Measurements from ENCODE around the gene PDGFRB.

The PDGFRB gene

GRCh38 chr5:150073677-150074076 is 82.0 kb downstream of the PDGFRB start:
- POLR2A ChIA-PET: interaction anchor here (0.7 kb wide), 1 partner anchor 10 kb away, joined by 6 read pairs; no protein-coding TSS in a partner anchor
- H3K9me3 ChIP-seq (ENCODE audit: control insufficient read depth, insufficient read depth, low read depth, low read length): no peaks in the 10 kb centered on the region
- no peak for TF ChIP-seq RBAK (tag by site-specific recombination; IDR thresholded peaks at IDR 0.05)
- TF ChIP-seq ZNF426 (tag by site-specific recombination; IDR thresholded peaks at IDR 0.05): no peak
- TF ChIP-seq ZBTB48 (tag by site-specific recombination; IDR thresholded peaks at IDR 0.05): no peak
- TF ChIP-seq ZNF549 (tag by site-specific recombination; IDR thresholded peaks at IDR 0.05): no peak
- TF ChIP-seq, protein P1, sequence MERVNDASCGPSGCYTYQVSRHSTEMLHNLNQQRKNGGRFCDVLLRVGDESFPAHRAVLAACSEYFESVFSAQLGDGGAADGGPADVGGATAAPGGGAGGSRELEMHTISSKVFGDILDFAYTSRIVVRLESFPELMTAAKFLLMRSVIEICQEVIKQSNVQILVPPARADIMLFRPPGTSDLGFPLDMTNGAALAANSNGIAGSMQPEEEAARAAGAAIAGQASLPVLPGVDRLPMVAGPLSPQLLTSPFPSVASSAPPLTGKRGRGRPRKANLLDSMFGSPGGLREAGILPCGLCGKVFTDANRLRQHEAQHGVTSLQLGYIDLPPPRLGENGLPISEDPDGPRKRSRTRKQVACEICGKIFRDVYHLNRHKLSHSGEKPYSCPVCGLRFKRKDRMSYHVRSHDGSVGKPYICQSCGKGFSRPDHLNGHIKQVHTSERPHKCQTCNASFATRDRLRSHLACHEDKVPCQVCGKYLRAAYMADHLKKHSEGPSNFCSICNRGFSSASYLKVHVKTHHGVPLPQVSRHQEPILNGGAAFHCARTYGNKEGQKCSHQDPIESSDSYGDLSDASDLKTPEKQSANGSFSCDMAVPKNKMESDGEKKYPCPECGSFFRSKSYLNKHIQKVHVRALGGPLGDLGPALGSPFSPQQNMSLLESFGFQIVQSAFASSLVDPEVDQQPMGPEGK (tag by site-specific recombination; IDR thresholded peaks at IDR 0.05): no peak
- no peak for TF ChIP-seq EGR2 (tag by site-specific recombination; IDR thresholded peaks at IDR 0.05; ENCODE audit: low read depth)
- TF ChIP-seq ZNF76 (tag by site-specific recombination; IDR thresholded peaks at IDR 0.05; ENCODE audit: borderline replicate concordance, low read depth): no peak
- no peak for TF ChIP-seq ZFHX2 (tag by site-specific recombination; conservative IDR thresholded peaks at IDR 0.05)
- no peak for TF ChIP-seq ZNF48 (tag by site-specific recombination; IDR thresholded peaks at IDR 0.05)
- no peak for TF ChIP-seq ZNF16 (tag by site-specific recombination; IDR thresholded peaks at IDR 0.05; ENCODE audit: low read depth)
- TF ChIP-seq INSM2 (tag by site-specific recombination; IDR thresholded peaks at IDR 0.05): no peak
- TF ChIP-seq ZNF350 (tag by site-specific recombination; IDR thresholded peaks at IDR 0.05): no peak
- TF ChIP-seq ZNF585B (tag by site-specific recombination; IDR thresholded peaks at IDR 0.05): no peak
- no peak for TF ChIP-seq ZBTB7A (tag by site-specific recombination; IDR thresholded peaks at IDR 0.05; ENCODE audit: low read depth)
- TF ChIP-seq KLF17 (tag by site-specific recombination; IDR thresholded peaks at IDR 0.05): no peak
- no peak for TF ChIP-seq REPIN1 (tag by site-specific recombination; IDR thresholded peaks at IDR 0.05; ENCODE audit: low read depth)
- TF ChIP-seq, protein P2, sequence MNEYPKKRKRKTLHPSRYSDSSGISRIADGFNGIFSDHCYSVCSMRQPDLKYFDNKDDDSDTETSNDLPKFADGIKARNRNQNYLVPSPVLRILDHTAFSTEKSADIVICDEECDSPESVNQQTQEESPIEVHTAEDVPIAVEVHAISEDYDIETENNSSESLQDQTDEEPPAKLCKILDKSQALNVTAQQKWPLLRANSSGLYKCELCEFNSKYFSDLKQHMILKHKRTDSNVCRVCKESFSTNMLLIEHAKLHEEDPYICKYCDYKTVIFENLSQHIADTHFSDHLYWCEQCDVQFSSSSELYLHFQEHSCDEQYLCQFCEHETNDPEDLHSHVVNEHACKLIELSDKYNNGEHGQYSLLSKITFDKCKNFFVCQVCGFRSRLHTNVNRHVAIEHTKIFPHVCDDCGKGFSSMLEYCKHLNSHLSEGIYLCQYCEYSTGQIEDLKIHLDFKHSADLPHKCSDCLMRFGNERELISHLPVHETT (tag by site-specific recombination; IDR thresholded peaks at IDR 0.05): no peak
- TF ChIP-seq FEZF1 (tag by site-specific recombination; IDR thresholded peaks at IDR 0.05): no peak
- no peak for TF ChIP-seq ZNF555 (tag by site-specific recombination; conservative IDR thresholded peaks at IDR 0.05)
- CTCF ChIA-PET: interaction anchor here (0.7 kb wide), 2 partner anchors 36 to 173 kb away, joined by 3 to 8 read pairs; no protein-coding TSS in a partner anchor
- H3K27ac ChIP-seq (ENCODE audit: extremely low read depth, low read depth, low read length): no peak overlapping the region
- H3K36me3 ChIP-seq (ENCODE audit: control insufficient read depth in 2 of 2, insufficient read depth in 1 of 2, low read length in 2 of 2): no peaks in the 10 kb centered on the region
- H3K4me3 ChIP-seq (ENCODE audit: low read depth, low read length): no peak overlapping the region
- H3K4me1 ChIP-seq (ENCODE audit: control insufficient read depth, insufficient read depth, low read length): no peaks in the 10 kb centered on the region

GRCh38 chr5:150073086-150073625 is 82.5 kb downstream of the PDGFRB start:
- no peaks in the 10 kb centered on the region for H3K36me3 ChIP-seq (ENCODE audit: control insufficient read depth in 2 of 2, insufficient read depth in 1 of 2, low read length in 2 of 2)
- no peak overlapping the region for H3K27ac ChIP-seq (ENCODE audit: extremely low read depth, low read depth, low read length)
- CTCF ChIA-PET: interaction anchor here (0.7 to 0.9 kb wide), 2 partner anchors 36 to 56 kb away, joined by 3 read pairs; no protein-coding TSS in a partner anchor
- H3K4me1 ChIP-seq (ENCODE audit: control insufficient read depth, insufficient read depth, low read length): no peaks in the 10 kb centered on the region
- H3K4me3 ChIP-seq (ENCODE audit: low read depth, low read length): no peak overlapping the region
- no peaks in the 10 kb centered on the region for H3K9me3 ChIP-seq (ENCODE audit: control insufficient read depth, insufficient read depth, low read depth, low read length)
- POLR2A ChIA-PET: no interaction called here
- TF ChIP-seq SP2 (tag by site-specific recombination; IDR thresholded peaks at IDR 0.05) (no peak), SP3 (tag by site-specific recombination; IDR thresholded peaks at IDR 0.05) (no peak), ZNF488 (tag by site-specific recombination; IDR thresholded peaks at IDR 0.05) (no peak), ZNF148 (tag by site-specific recombination; IDR thresholded peaks at IDR 0.05; ENCODE audit: borderline replicate concordance) (no peak), ZBTB7A (tag by site-specific recombination; IDR thresholded peaks at IDR 0.05; ENCODE audit: low read depth) (no peak)
- TF ChIP-seq, protein P3, sequence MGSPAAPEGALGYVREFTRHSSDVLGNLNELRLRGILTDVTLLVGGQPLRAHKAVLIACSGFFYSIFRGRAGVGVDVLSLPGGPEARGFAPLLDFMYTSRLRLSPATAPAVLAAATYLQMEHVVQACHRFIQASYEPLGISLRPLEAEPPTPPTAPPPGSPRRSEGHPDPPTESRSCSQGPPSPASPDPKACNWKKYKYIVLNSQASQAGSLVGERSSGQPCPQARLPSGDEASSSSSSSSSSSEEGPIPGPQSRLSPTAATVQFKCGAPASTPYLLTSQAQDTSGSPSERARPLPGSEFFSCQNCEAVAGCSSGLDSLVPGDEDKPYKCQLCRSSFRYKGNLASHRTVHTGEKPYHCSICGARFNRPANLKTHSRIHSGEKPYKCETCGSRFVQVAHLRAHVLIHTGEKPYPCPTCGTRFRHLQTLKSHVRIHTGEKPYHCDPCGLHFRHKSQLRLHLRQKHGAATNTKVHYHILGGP (tag by site-specific recombination; IDR thresholded peaks at IDR 0.05): no peak

Measured in HEK293 (cell line).